Vagina (tissue), 2 donors: ENCODE data around the gene INPP5F.

Experiments
- CTCF ChIP-seq, 3 experiments: fragments of 450-650 bp in 2 of 3; fragments of 200-600 bp in 1 of 3; sonication (generic) in 1 of 3; IDR thresholded peaks; one replicate each; pipeline ENCODE4 v1.5.1; 2017 to 2019; ENCODE audit warnings: antibody characterized with exemption in 3 of 3, mild to moderate bottlenecking in 2 of 3, moderate library complexity in 2 of 3
- POLR2A ChIP-seq, 2 donors: fragments of 450-650 bp; IDR thresholded peaks; one replicate each; pipeline ENCODE4 v1.6.1; 2017; ENCODE audit warnings: antibody characterized with exemption in 2 of 2, mild to moderate bottlenecking in 2 of 2, moderate library complexity in 2 of 2

- TF ChIP-seq POLR2A (IDR thresholded peaks at IDR 0.05) (no peak), CTCF (IDR thresholded peaks at IDR 0.05) (no peak)
Measured at GRCh38 chr10:119801176-119801575, 75.3 kb downstream of the INPP5F start.
